H1 (cell line): ENCODE results near the gene EVX2. TPM values are rescaled to one million over a fixed set of nuclear protein-coding genes. Genes with fewer than 3 reads are reported as not detected.

Source experiments
- CTCF ChIA-PET: fragments of 300-600 bp; sonication (Branson Sonifier 250); formaldehyde crosslinking; loops from one replicate; lab custom pipeline; 2021; ENCODE audit not compliant: partially characterized antibody; lab: Charles Lee
- POLR2A ChIA-PET: fragments of 300-600 bp; sonication (Branson Sonifier 250); formaldehyde crosslinking; loops from one replicate; lab custom pipeline; 2021; ENCODE audit warnings: inconsistent platforms; ENCODE audit not compliant: partially characterized antibody; lab: Charles Lee
- DNase-seq, 2 experiments: peaks; one replicate each; pipeline versions ENCODE4 v3.0.0 to v3.0.0-alpha.2; 2010 to 2022; ENCODE audit warnings: low spot score in 2 of 2, low read depth in 1 of 2, mixed read lengths in 1 of 2
- FAIRE-seq: peaks from 2 replicates; lab custom pipeline; 2011; peaks lifted over from hg19 to GRCh38; lab: Jason Lieb, UNC
- H2AFZ ChIP-seq: 2 replicates; pipeline ENCODE4 v1.8.1; 2012; ENCODE audit warnings: low read length, inconsistent platforms
- H2AK5ac ChIP-seq: 2 replicates; pipeline ENCODE4 v1.6.1; 2013; ENCODE audit warnings: low read depth, low read length
- H2BK120ac ChIP-seq: replicated peaks from 2 replicates; pipeline ENCODE3; 2013; ENCODE audit warnings: low read depth, low read length, inconsistent platforms
- H2BK12ac ChIP-seq: 2 replicates; pipeline ENCODE4 v1.6.1; 2013; ENCODE audit warnings: low read depth, low read length
- H2BK15ac ChIP-seq: 2 replicates; pipeline ENCODE4 v1.6.1; 2013; ENCODE audit warnings: low read length
- H2BK20ac ChIP-seq: 2 replicates; pipeline ENCODE4 v1.6.1; 2013; ENCODE audit warnings: low read length
- H2BK5ac ChIP-seq: 2 replicates; pipeline ENCODE4 v1.6.1; 2013; ENCODE audit warnings: low read depth, low read length
- H3K14ac ChIP-seq: 2 replicates; pipeline ENCODE4 v1.6.1; 2013; ENCODE audit warnings: inconsistent platforms; ENCODE audit not compliant: insufficient read length
- H3K18ac ChIP-seq: 2 replicates; pipeline ENCODE4 v1.6.1; 2013; ENCODE audit warnings: low read length; ENCODE audit errors: extremely low read depth
- H3K23ac ChIP-seq: 2 replicates; pipeline ENCODE4 v1.6.1; 2013; ENCODE audit warnings: inconsistent platforms; ENCODE audit not compliant: insufficient read length
- H3K23me2 ChIP-seq: 2 replicates; pipeline ENCODE4 v1.6.1; 2013; ENCODE audit warnings: low read depth, low read length
- H3K27ac ChIP-seq: 2 replicates; pipeline ENCODE4 v1.6.1; 2011; ENCODE audit warnings: low read depth, low read length, inconsistent platforms
- H3K27me3 ChIP-seq, 4 experiments: replicated peaks in 1 of 4; 1 replicate in 1 of 4; 2 replicates in 3 of 4; pipeline versions ENCODE4 v1.6.1 to v1.8.1; 2011 to 2013; ENCODE audit warnings: low read length in 3 of 4, mild to moderate bottlenecking in 3 of 4, inconsistent platforms in 2 of 4, mixed read lengths in 2 of 4, moderate library complexity in 1 of 4; ENCODE audit not compliant: control insufficient read depth in 3 of 4, insufficient read depth in 3 of 4; ENCODE audit errors: extremely low read depth in 1 of 4
- H3K36me3 ChIP-seq, 4 experiments: 2 replicates each; pipeline versions ENCODE4 v1.6.1 to v1.8.1; 2011 to 2013; ENCODE audit warnings: mild to moderate bottlenecking in 4 of 4, low read length in 3 of 4, moderate library complexity in 2 of 4, control low read depth in 1 of 4, inconsistent platforms in 1 of 4; ENCODE audit not compliant: insufficient read depth in 4 of 4, control insufficient read depth in 2 of 4
- H3K4ac ChIP-seq: replicated peaks from 2 replicates; pipeline ENCODE3; 2013; ENCODE audit warnings: low read length, low read depth, mixed read lengths, inconsistent platforms; ENCODE audit not compliant: insufficient read length
- H3K4me1 ChIP-seq, 4 experiments: replicated peaks in 1 of 4; 1 replicate in 1 of 4; 2 replicates in 3 of 4; pipeline versions ENCODE4 v1.6.1 to v1.8.1; 2011 to 2013; ENCODE audit warnings: low read length in 3 of 4, inconsistent platforms in 2 of 4, mixed read lengths in 1 of 4; ENCODE audit not compliant: insufficient read depth in 4 of 4, control insufficient read depth in 3 of 4
- H3K4me2 ChIP-seq, 2 experiments: 2 replicates each; pipeline versions ENCODE4 v1.6.1 to v1.8.1; 2011 to 2013; ENCODE audit warnings: low read depth in 2 of 2, low read length in 2 of 2, control low read depth in 1 of 2, inconsistent platforms in 1 of 2, mild to moderate bottlenecking in 1 of 2; ENCODE audit not compliant: insufficient read depth in 1 of 2
- H3K4me3 ChIP-seq, 4 experiments: fragments of 200-600, 300-600 bp in 1 of 4; sonication (generic), shearing (Covaris generic), sonication (Bioruptor Twin) in 1 of 4; 2 replicates each; pipeline versions ENCODE4 v1.5.1 to v1.8.1; 2011 to 2016; ENCODE audit warnings: low read length in 4 of 4, low read depth in 3 of 4, control low read depth in 2 of 4, inconsistent platforms in 2 of 4, mild to moderate bottlenecking in 2 of 4, mixed read lengths in 1 of 4, moderate library complexity in 1 of 4; ENCODE audit not compliant: insufficient read depth in 2 of 4; ENCODE audit errors: extremely low read depth in 1 of 4
- H3K56ac ChIP-seq: replicated peaks from 2 replicates; pipeline ENCODE3; 2013; ENCODE audit warnings: low read depth, mild to moderate bottlenecking, mixed read lengths, low read length, inconsistent platforms; ENCODE audit not compliant: insufficient read length
- H3K79me1 ChIP-seq: 2 replicates; pipeline ENCODE4 v1.6.1; 2013; ENCODE audit warnings: low read depth, low read length, control low read depth
- H3K79me2 ChIP-seq, 2 experiments: 2 replicates each; pipeline versions ENCODE4 v1.6.1 to v1.8.1; 2012 to 2013; ENCODE audit warnings: low read length in 2 of 2, mild to moderate bottlenecking in 2 of 2, inconsistent platforms in 1 of 2; ENCODE audit not compliant: insufficient read depth in 2 of 2, control insufficient read depth in 1 of 2
- H3K9ac ChIP-seq, 4 experiments: replicated peaks in 1 of 4; 1 replicate in 1 of 4; 2 replicates in 3 of 4; pipeline versions ENCODE4 v1.6.1 to v1.8.1; 2011 to 2013; ENCODE audit warnings: low read depth in 3 of 4, low read length in 3 of 4, control low read depth in 2 of 4, mild to moderate bottlenecking in 2 of 4, moderate library complexity in 2 of 4, inconsistent platforms in 1 of 4; ENCODE audit errors: extremely low read depth in 1 of 4
- H3K9me3 ChIP-seq, 2 experiments: 2 replicates each; pipeline versions ENCODE4 v1.6.1 to v1.8.1; 2012 to 2013; ENCODE audit warnings: mild to moderate bottlenecking in 2 of 2, moderate library complexity in 2 of 2, control low read depth in 1 of 2, inconsistent platforms in 1 of 2, low read depth in 1 of 2, low read length in 1 of 2, mixed read lengths in 1 of 2; ENCODE audit not compliant: insufficient read depth in 2 of 2
- H4K20me1 ChIP-seq, 2 experiments: replicated peaks in 1 of 2; 2 replicates each; pipeline versions ENCODE3 to v1.8.1; 2011 to 2013; ENCODE audit warnings: inconsistent platforms in 2 of 2, low read length in 2 of 2, mild to moderate bottlenecking in 1 of 2; ENCODE audit not compliant: insufficient read depth in 2 of 2, control insufficient read depth in 1 of 2
- H4K5ac ChIP-seq: 2 replicates; pipeline ENCODE4 v1.6.1; 2013; ENCODE audit warnings: low read length, low read depth, mixed read lengths, inconsistent platforms; ENCODE audit not compliant: insufficient read length
- H4K8ac ChIP-seq: 2 replicates; pipeline ENCODE4 v1.8.0; 2013; ENCODE audit warnings: mild to moderate bottlenecking, moderate library complexity, low read length, inconsistent platforms; ENCODE audit not compliant: insufficient read depth; ENCODE audit errors: extremely low read depth
- H4K91ac ChIP-seq: replicated peaks from 2 replicates; pipeline ENCODE3; 2013; ENCODE audit warnings: low read length, mixed read lengths, inconsistent platforms; ENCODE audit not compliant: insufficient read length
- CBX5 ChIP-seq: fragments of 300-800, 300-1000 bp; sonication (generic); IDR thresholded peaks from 2 replicates; pipeline ENCODE4 v1.7.1; 2016; ENCODE audit warnings: antibody characterized with exemption, low read length, low read depth
- CBX8 ChIP-seq: fragments of 300-800, 300-1000 bp; sonication (generic); IDR thresholded peaks from 2 replicates; pipeline ENCODE4 v1.7.1; 2016; ENCODE audit warnings: low read depth, low read length, borderline replicate concordance
- WGBS, 2 experiments: shearing (Covaris generic) in 1 of 2; methylation state at CpG; one replicate each; pipeline versions ENCODE4 v1.1.6 to v1.1.7; 2013 to 2015; ENCODE audit warnings: low lambda C conversion rate in 2 of 2, mixed read lengths in 2 of 2, inconsistent platforms in 1 of 2, low coverage in 1 of 2, missing lambda C conversion rate in 1 of 2; ENCODE audit not compliant: insufficient replicate concordance in 2 of 2, insufficient coverage in 1 of 2, insufficient read length in 1 of 2; ENCODE audit errors: extremely low coverage in 1 of 2, missing lambda C conversion rate in 1 of 2; 5-methylcytosine and 5-hydroxymethylcytosine counted together
- polyA plus RNA-seq, 7 experiments: library from polyadenylated mRNA; depleted of rRNA in 3 of 7; stranded (reverse) in 5 of 7; unstranded in 2 of 7; fragments of >200 nt in 5 of 7; fragments of 200-250 nt in 2 of 7; gene quantifications; 1 replicate in 5 of 7; 2 replicates in 1 of 7; 4 replicates in 1 of 7; pipeline versions ENCODE4 v1.2.1 to v1.2.3, GENCODE V29; 2011 to 2013; ENCODE audit warnings: missing spikeins in 2 of 7, mixed read lengths in 2 of 7
- total RNA-seq: library from RNA; stranded (reverse); fragmentation: NEBNext Ultra II Directional; extraction: Animal tissue kit (Norgen Biotek cat#: 25700); gene quantifications from 2 replicates; pipeline ENCODE4 v1.2.1, GENCODE V29; 2021

EVX2 gene
- total and polyA plus RNA-seq, 2 of the 8 experiments (the other 6 are each of a cell fraction or from before 2014, with no cell fraction given), result not detected

GRCh38 chr2:176110415-176111308, 26.9 kb upstream of the EVX2 start:
- Histone ChIP-seq H3K14ac (no peak overlapping the region), H3K27me3 (peaks cover 95 to 99% (median 98%) of the 10 kb centered on the region in 4 experiments), H3K27ac (no peak overlapping the region), H3K79me1 (no peaks in the 10 kb centered on the region), H3K4ac (no peak overlapping the region), H3K4me1 (peaks cover 0 to 12% (median 5%) of the 10 kb centered on the region in 4 experiments; a peak in 5 of 7 replicates), H2AFZ (no peak overlapping the region), H3K23me2 (0 out of 2 replicates have a peak, but pooled peaks cover 2% of the 10 kb centered on the region), H3K36me3 (peaks cover 0 to 8% (median 0%) of the 10 kb centered on the region in 4 experiments; a peak in 1 of 8 replicates), H3K18ac (no peak overlapping the region), H3K23ac (no peak overlapping the region), H3K9me3 (no peaks in the 10 kb centered on the region), H4K91ac (no peak overlapping the region), H3K4me3 (no peak overlapping the region), H2AK5ac (no peak overlapping the region), H2BK12ac (no peak overlapping the region), H2BK15ac (no peak overlapping the region), H2BK20ac (no peak overlapping the region), H3K9ac (no peak overlapping the region), H2BK120ac (no peak overlapping the region), H3K4me2 (no peak overlapping the region), H3K79me2 (no peaks in the 10 kb centered on the region), H4K5ac (no peak overlapping the region), H3K56ac (no peak overlapping the region), H4K8ac (no peak overlapping the region), H4K20me1 (peaks cover 22 to 35% of the 10 kb centered on the region in 2 experiments), H2BK5ac (no peak overlapping the region)
- POLR2A ChIA-PET, result interaction anchor here (0.6 kb wide), 1 partner anchor 8 kb away, joined by 3 read pairs; no protein-coding TSS in a partner anchor
- FAIRE-seq (no peak), DNase-seq (no peak)
- TF ChIP-seq CBX5 (no peak), CBX8 (peak; percentile 86)
- WGBS, 2 experiments, result 30% methylated on average over 7 of the region's 7 CpGs; no CpG with 5 or more reads in 1 of the 2 experiments
- CTCF ChIA-PET, result interaction anchor here (0.5 to 5.4 kb wide), 26 partner anchors 8 to 840 kb away, joined by 3 to 42 read pairs (median 4); partner anchors contain the start of genes EVX2 and HOXD9
